Stimulated activated CD8-positive, alpha-beta memory T cell treated with anti-CD3 and anti-CD28 coated beads, Interleukin-12 subunit alpha, Interleukin-12 subunit beta, amount 100 ng/mL, for 24 hours (primary cell): ENCODE results near the gene XPNPEP1.
"Not testable (repeated sequence)": the region's sequence is repeated elsewhere in the genome, so short reads cannot be mapped to it uniquely, and the experiment has no call there.

Experiments used
- DNase-seq: peaks from one replicate; pipeline ENCODE4 v3.0.0-alpha.2; 2020; ENCODE audit errors: extremely low read depth

The XPNPEP1 gene

GRCh38 chr10:109924087-109924486 lies 776 bp upstream of the XPNPEP1 start:
- no peak for DNase-seq

GRCh38 chr10:109922358-109922975 lies 844 bp downstream of the XPNPEP1 start:
- no peak for DNase-seq

- DNase-seq: no peak
Measured at GRCh38 chr10:109920016-109920415, 3.3 kb downstream of the XPNPEP1 start.

- DNase-seq: no peak
Measured at GRCh38 chr10:109919220-109919619, 4.1 kb downstream of the XPNPEP1 start.

- not testable (repeated sequence) for DNase-seq
Measured at GRCh38 chr10:109918707-109919106, 4.6 kb downstream of the XPNPEP1 start.

- no peak for DNase-seq
Measured at GRCh38 chr10:109915566-109915965, 7.7 kb downstream of the XPNPEP1 start.

GRCh38 chr10:109914966-109915365 lies 8.3 kb downstream of the XPNPEP1 start:
- DNase-seq: no peak

GRCh38 chr10:109913306-109913892 lies 9.9 kb downstream of the XPNPEP1 start:
- DNase-seq: no peak

- no peak for DNase-seq
Measured at GRCh38 chr10:109912335-109913281, 10.7 kb downstream of the XPNPEP1 start.

- DNase-seq: no peak
Measured at GRCh38 chr10:109911903-109912302, 11.4 kb downstream of the XPNPEP1 start.

- no peak for DNase-seq
Measured at GRCh38 chr10:109906316-109906715, 17.0 kb downstream of the XPNPEP1 start.

GRCh38 chr10:109904397-109904796 lies 18.9 kb downstream of the XPNPEP1 start:
- DNase-seq: no peak

GRCh38 chr10:109902992-109903947 lies 20.0 kb downstream of the XPNPEP1 start:
- no peak for DNase-seq

GRCh38 chr10:109899356-109900331 lies 23.7 kb downstream of the XPNPEP1 start:
- no peak for DNase-seq

GRCh38 chr10:109898666-109899355 lies 24.5 kb downstream of the XPNPEP1 start:
- no peak for DNase-seq

GRCh38 chr10:109898007-109898406 lies 25.3 kb downstream of the XPNPEP1 start:
- no peak for DNase-seq

- DNase-seq: no peak
Measured at GRCh38 chr10:109895848-109896247, 27.5 kb downstream of the XPNPEP1 start.

GRCh38 chr10:109895095-109895818 lies 28.1 kb downstream of the XPNPEP1 start:
- DNase-seq: no peak

GRCh38 chr10:109894516-109894915 lies 28.8 kb downstream of the XPNPEP1 start:
- DNase-seq: no peak
